Neural cell (in vitro differentiated cells): ENCODE data around the gene CCDC9.

Experiments used
- EP300 ChIP-seq: fragments of 450-650 bp; conservative IDR thresholded peaks from 2 replicates; pipeline ENCODE4 v1.6.1; 2014; ENCODE audit warnings: antibody characterized with exemption, mild to moderate bottlenecking, moderate library complexity; ENCODE audit not compliant: poor library complexity, severe bottlenecking
- EZH2 ChIP-seq: fragments of 200-600, 300-800 bp; shearing (Covaris generic), sonication (generic); IDR thresholded peaks from 2 replicates; pipeline ENCODE4 v1.6.1; 2014; ENCODE audit warnings: antibody characterized with exemption, low read length, borderline replicate concordance, mild to moderate bottlenecking; ENCODE audit not compliant: insufficient read depth, poor library complexity, severe bottlenecking
- MXI1 ChIP-seq: fragments of 450-650 bp; conservative IDR thresholded peaks from 2 replicates; pipeline ENCODE4 v1.6.1; 2014; ENCODE audit warnings: antibody characterized with exemption, mild to moderate bottlenecking; ENCODE audit not compliant: poor library complexity, severe bottlenecking
- POLR2AphosphoS5 ChIP-seq: IDR thresholded peaks from 2 replicates; pipeline ENCODE4 v1.6.1; 2012
- RAD21 ChIP-seq: fragments of 450-650 bp; conservative IDR thresholded peaks from 2 replicates; pipeline ENCODE4 v1.6.1; 2014; ENCODE audit warnings: antibody characterized with exemption, mild to moderate bottlenecking, moderate library complexity
- REST ChIP-seq: IDR thresholded peaks from 2 replicates; pipeline ENCODE4 v1.6.1; 2012; ENCODE audit warnings: borderline replicate concordance
- SMC3 ChIP-seq: fragments of 450-650 bp; conservative IDR thresholded peaks from 2 replicates; pipeline ENCODE4 v1.6.1; 2014; ENCODE audit warnings: antibody characterized with exemption, mild to moderate bottlenecking, moderate library complexity; ENCODE audit not compliant: poor library complexity
- TAF1 ChIP-seq: IDR thresholded peaks from 2 replicates; pipeline ENCODE4 v1.6.1; 2012; ENCODE audit warnings: low read depth
- TF ChIP-seq, protein P1 (sequence below): fragments of 450-650 bp; IDR thresholded peaks from 2 replicates; pipeline ENCODE4 v1.5.1; 2014; ENCODE audit warnings: antibody characterized with exemption, mild to moderate bottlenecking, moderate library complexity; ENCODE audit not compliant: poor library complexity, severe bottlenecking

DNA sequence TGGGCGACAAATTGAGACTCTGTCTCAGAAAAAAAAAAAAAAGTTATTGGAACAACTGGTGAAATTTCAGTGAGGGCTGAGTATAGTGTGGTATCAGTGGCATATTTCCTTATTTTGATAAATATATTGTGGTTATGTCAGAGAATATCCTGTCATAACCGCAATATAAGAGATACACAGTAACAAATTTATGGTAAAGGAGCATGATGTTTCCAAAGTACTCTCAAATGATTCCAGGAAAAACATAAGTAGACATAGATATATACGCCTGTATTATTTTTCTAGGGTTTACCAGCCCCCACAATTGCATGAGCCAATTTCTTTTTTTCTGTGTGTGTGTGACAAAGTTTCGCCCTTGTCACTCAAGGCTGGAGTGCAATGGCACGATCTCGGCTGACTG is 47.6 kb downstream of the CCDC9 start:
- TF ChIP-seq RAD21 (no peak), TAF1 (no peak), POLR2AphosphoS5 (no peak), MXI1 (no peak), EP300 (no peak), REST (no peak), SMC3 (no peak), EZH2 (no peak)
- TF ChIP-seq, protein P1, sequence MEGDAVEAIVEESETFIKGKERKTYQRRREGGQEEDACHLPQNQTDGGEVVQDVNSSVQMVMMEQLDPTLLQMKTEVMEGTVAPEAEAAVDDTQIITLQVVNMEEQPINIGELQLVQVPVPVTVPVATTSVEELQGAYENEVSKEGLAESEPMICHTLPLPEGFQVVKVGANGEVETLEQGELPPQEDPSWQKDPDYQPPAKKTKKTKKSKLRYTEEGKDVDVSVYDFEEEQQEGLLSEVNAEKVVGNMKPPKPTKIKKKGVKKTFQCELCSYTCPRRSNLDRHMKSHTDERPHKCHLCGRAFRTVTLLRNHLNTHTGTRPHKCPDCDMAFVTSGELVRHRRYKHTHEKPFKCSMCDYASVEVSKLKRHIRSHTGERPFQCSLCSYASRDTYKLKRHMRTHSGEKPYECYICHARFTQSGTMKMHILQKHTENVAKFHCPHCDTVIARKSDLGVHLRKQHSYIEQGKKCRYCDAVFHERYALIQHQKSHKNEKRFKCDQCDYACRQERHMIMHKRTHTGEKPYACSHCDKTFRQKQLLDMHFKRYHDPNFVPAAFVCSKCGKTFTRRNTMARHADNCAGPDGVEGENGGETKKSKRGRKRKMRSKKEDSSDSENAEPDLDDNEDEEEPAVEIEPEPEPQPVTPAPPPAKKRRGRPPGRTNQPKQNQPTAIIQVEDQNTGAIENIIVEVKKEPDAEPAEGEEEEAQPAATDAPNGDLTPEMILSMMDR, result no peak
